DMS53 (cell line): Measurements from ENCODE around the gene ACER2.

ENCODE experiments used
- DNase-seq: peaks from one replicate; lab custom pipeline; 2025; lab: John Stamatoyannopoulos, UW

The ACER2 gene

GRCh38 chr9:19456426-19456825, 47.6 kb downstream of the ACER2 start:
- DNase-seq = no peak

DNA sequence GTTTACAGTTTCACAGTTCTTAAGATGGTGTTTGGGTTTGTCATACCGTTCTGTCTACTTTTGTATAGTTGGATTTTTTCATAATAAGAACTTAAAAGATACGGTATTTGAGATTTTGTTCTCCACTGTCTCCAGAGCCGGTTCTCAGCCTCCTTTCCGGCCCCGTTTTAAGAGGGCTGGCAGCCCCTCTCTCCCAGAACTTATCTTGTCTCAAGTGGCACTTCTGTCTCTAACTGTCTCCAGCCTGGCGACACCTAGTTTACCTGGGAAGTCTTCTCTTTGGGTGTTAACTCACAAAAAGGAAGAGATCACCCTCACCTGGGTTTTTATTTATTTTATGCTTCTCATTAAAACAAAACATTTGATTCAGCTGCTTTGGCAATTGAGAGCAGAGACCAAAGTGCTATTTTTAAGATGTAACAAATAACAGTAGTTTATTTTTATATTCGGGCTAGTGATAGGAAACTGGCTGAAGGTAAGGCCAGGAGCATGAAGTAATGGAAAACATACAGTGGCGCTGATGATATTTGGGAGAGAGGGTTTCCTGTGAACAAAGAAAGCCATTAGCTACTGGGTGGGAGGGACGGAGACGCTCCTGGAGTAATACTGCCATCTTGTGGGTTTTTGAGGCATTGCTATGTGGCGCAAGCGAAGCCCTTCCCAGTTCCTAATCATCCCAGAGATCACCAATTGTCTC, 48.3 kb downstream of the ACER2 start:
- DNase-seq = peak; percentile 79

GRCh38 chr9:19457693-19458009, 48.8 kb downstream of the ACER2 start:
- DNase-seq = no peak

DNA sequence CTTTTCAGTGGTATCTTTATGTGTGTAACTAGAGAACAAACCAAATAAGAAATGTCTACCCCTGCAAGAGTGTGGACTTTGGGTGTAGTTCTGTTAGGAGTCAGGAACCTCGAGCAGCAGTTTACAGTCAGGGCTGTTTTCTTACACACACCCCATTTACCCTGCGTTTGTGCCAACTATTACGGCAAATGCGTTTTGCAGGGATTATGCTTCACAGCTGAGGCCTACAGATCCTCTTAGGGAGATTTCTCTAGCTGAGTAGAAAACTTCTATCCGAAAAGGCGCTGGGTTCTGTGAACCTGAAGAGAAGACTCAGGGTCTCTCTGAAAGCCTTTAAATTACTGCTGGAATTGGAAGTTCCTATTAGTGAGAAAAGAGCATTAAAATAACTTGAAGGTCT, 51.4 kb downstream of the ACER2 start:
- DNase-seq = no peak

DNA sequence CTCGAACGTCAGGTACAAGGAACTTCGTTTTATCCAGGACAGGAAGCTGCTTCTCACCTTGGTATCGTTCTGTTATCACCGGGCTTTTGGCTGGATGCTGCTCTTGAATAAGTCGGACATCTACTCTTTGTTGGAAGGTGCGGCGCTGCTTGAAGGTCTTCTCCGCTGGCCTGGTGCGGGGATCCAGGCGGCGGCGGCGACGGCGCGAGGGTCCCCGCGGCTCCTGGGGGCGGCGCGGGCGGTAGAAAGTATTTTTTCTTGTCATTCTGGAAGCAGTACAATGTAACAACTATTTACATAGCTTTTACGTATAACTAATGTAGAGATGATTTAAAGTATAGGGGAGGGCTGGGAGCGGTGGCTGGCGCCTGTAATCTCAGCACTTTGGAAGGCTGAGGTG, 52.3 kb downstream of the ACER2 start:
- DNase-seq = no peak

- no peak for DNase-seq
These were observed 55.4 kb downstream of the ACER2 start for GRCh38 chr9:19464061-19464763.

DNA sequence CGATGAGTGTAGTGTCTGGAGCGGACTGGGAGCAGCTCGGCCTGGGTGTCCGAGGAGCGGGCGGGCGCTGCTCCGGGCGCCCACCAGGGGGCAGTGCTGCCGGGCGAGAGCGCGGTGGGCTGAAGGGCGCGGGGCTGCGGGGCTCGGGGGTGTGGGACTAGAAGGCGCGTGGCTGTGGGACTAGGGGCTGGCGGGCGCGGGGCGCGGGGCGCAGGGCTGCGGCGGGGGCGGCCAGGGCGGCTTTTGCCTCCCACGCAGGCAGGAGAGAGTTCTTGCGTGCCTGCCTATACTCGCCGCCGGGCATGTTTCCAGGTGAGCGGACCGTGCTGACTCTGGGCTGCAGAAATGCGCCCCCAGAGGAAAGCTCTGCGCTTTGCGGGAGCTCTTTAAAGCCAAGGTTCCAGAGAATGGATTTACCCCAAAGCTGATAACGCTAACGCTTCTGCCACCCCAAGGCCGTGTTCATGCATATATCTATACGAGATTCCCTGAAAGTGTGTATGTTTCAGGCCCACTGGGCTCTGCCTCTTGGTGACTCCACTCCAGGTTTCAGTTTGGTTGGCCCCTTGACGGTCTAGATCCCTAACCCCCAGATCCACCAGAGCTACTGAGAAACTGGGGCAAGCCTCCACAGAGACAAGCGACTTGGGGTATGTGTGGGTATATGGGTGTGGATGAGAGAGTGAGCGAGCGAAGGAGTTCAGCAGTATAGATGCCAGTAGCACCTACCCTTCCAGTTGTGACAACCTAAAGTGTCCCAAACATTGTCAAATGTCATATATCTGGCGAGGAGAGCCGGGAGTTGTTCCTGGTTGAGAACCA, 56.2 kb downstream of the ACER2 start:
- peak; percentile 84 for DNase-seq

DNA sequence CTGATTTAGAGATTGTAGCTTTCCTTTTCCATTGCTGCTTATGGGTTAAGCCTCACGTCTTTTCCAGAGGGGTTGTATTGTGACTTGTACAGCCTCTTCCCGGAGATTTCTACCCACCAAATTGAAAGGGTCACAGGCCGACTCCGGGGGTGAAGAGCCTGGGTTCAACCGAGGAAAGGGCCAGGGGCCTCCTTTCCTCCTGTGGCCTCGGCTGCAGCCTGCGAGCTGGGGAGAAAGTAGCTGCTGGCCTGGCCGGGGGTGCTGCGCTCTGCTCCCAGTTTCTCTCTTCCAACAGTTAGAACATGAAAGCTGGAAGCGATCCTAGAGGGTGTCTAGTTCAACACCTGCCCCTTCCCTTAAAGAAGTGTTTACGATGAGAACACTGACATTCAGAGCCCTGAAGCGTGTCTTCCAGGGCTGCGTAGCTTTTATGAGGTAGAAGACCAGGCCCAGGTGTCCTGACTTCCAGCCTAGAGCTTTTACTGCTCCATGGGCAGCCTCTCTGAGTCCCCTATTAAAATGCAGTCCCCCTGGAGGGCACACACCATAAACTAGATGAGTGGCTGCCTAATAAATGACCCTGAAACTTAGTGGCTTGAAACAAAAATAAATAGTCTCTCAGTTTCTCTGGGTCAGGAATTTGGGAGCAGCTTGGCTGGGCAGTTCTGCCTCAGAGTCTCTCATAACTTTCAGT, 56.9 kb downstream of the ACER2 start:
- DNase-seq = no peak

GRCh38 chr9:19466280-19466639, 57.5 kb downstream of the ACER2 start:
- no peak for DNase-seq

DNA sequence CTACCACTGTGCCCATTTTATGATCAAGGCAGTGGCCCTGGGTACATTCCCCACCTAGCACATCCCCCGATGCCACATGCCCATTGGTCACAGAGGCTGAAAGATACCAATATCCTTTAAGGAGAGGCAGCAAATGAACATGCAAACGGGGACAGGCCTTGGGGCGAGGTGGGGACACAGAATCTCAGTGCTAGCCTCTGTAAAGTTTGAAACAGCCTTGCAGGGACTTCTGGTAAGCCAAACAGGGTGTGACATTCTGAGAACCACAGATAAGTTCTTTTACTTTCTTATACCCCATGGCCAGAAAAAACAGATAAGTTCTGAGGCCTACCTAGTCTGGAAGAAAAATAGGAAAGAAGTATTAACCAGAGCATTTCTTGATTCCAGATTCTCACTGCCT, 60.5 kb downstream of the ACER2 start:
- no peak for DNase-seq

DNA sequence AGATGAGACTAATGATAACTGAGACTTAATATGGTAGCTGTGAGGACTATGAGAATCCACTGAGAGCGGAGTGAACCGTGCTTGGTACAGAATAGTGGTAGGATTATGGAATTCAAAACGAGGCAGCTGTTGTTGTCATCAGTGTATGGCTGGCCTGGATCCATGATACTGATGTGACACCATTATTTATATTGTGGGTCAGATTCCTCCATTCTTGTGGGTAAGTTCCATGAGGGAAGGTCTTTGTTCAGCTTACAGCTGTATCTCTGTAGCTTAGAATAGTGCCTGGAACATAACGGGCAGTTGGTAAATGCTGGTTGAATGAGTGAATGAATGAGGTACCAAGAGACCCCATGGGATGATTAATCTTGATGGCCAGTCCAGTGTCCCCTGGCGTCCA, 61.8 kb downstream of the ACER2 start:
- no peak for DNase-seq

DNA sequence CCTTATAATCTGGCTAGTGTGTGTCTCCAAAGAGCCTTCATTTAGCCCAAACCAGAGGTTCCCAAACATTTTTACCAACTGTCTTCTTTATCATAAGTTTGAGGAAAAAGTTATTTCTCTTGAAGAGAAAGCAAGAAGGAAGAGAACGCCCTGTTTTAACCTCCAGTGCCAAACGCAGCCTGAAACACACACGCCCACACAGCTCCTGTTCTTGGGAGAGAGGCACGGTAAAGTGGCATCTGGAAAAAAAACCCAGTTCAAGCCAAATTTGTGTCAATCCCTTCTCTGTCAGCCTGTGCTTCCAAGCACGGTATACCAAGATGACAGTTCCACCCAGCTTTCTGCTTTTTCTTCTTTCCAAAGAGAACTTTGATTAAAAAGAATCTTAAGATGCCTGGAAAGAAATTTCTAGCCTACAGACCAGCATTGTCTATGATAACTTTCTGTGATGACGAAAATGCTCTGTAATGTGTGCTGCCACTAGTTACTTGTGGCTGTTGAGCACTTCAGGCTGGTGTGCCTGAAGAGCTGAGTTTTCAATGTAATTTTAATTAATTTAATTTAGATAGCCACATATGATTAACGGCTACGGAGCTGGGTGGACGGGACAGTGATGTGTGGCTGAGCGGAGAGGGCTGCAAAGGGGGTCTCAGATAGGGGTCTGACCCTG, 62.3 kb downstream of the ACER2 start:
- no peak for DNase-seq

DNA sequence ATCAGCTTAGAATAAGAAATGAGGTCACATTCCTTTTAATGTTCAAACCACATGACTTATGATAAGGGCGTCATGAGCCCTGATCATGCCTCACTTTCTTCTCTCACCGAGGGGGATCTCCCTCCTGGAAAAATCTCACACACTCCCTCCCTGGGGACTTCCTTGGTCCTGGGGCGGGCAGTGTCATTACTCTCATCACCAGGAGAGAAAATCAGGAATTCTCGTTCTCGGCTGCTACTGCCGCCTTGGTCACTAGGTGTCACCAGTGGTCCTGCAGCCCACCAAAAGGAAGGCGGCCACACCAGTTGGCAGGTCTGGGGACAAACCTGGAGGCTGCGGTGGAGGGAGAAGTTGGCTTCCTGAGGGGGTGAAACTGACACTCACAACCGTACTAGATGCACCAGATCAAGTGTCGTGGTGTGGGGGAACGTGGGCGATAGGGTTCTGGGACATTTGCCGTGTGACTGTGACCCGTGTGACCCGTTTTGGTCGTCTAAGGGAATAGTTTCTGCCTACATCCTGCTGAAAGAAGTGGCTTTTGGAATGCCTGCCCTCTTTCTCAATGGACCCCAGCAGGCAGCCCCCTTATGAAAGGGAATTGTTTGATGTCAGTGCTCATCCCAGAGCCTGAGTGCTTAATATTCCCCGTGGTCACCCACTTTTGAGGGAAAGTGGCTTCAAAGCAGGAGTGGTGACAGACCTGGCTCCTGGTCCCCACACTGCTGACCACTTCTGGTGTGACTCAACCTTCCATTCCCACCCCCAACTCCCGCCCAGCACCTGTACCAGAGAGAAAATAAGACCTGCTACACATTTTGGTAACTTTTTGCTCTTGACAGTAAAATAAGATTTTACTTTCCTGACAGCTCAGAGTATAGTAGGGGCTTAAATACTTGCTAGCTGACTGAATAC, 63.2 kb downstream of the ACER2 start:
- DNase-seq = peak; percentile 75

DNA sequence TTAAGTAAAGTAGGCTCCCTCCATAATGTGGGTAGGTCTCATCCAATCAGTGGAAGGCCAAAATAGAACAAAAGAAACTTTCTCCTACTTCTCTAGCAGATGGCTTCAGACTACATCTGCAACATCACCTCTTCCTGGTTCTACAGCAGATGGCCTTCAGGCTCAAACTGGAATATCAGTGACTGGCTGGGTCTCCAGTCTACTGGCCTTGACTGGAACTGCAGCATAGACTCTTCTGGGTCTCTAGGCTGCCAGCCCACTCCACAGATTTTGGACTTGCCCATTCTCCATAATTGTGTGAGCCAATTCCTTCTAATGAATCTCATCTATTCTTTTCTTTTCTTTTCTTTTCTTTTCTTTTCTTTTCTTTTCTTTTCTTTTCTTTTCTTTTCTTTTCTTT, 64.8 kb downstream of the ACER2 start:
- peak; percentile 44 for DNase-seq

DNA sequence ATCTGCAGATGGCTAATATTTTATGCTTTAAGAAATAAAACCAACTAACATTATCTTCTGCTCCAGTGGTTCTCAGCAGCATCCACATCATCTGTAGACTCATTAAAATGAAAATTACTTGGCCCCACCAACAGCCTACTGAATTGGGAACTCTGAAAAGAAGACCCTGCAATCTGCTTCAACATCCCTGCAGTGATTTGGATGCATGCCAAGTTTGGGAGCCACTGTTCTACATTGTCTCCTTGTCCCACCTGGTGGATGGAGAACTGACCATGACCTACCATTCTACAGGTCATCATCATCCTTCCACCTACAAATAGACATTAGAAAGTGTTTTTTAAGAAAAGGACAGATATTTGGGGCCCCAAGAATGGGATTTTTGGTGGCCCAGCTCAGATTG, 71.1 kb downstream of the ACER2 start:
- DNase-seq = no peak

GRCh38 chr9:19480345-19480744, 71.5 kb downstream of the ACER2 start:
- DNase-seq = no peak

DNA sequence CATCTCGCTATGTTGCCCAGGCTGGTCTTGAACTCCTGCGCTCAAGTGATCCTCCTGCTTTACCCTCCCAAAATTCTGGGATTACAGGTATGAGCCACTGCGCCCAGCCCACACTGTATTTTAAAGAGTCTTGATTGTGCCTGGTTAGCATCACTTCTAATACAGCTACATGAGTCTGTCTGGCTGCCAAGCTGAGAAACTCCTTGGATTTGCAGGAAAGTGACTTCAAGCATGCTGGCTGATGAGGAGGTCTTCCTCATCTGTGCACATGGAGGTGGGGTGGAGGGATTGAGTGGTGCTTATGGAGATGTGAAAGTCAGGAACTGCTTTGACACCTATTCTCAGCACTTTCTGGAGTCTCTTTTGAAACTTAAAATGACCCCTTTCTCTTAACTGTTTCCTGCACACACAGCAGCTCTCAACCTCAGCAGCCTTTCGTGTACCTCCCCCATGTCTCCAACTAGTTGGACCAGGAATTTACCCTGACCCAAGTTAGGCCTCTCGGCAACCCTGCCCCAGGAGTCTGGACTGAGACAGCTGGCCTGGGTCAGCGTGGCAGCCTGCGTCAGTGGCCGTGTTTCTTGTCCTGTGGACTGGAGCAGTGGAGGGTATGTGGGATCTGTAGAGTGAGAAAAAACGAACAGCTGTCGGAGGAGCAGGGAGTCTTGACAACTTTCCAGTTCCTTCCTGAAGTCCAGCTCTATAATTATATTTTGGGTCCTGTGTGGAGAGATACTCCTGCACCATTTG, 72.5 kb downstream of the ACER2 start:
- no peak for DNase-seq

DNA sequence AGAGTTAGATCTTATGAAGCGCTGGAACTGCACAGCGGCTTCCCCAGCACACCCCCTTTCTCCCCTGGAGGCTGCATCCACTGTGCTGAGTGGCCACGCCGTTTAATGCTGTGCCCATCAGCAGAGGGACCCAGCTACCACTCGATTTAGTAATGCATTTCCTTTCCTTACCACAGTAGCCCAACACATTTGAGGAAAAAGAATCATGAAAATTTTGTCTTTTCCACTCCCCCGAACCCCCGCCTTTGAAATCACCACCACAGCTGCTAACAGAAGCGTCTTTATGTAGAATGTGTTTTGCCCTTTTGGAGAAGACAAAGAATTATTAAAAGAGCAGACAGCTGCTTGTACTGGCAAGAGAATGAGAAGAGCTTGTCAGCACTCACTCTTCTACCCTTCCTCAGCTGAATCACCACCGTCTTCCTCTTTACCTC, 73.2 kb downstream of the ACER2 start:
- DNase-seq = no peak

DNA sequence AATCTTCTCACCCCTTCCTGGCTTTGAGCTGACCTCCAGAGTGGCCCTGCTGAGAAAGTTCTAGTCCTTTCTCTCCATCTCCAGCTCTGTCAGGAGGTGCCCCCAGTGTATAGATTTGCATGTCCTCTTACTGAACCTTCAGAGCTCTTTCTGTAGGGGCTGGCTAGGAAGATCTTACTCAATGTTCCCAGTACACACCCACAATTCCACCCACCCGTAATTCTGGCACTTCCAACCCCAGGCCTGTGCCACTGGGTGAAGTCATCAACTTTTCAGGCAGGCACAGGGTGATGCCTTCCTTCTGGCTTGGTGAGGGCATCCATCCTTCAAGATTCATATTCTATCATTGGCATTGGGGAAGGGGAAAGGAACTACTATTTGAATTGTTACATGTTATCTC, 75.9 kb downstream of the ACER2 start:
- no peak for DNase-seq

DNA sequence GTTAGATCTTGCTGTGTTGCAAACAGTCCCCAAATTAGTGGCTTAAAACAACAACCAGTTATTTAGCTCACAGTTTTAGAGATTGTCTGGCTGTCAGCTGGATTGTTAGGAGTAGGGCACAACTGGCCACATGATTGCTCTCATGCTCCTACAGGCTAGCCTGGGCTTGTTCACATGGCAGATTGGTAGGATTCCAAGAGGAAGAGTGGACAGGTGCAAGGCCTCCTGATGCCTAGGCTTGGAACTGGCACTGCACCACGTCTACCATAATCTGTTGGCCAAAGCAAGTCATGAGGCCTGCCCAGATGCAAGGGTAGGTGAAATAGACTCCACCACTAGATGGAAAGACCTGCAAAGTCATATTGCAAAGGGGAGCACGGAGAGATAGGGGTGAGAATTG, 76.4 kb downstream of the ACER2 start:
- peak; percentile 60 for DNase-seq
